ENCODE measurements around the gene GOSR1. TPM values are rescaled to one million over a fixed set of nuclear protein-coding genes. Genes with fewer than 3 reads are reported as not detected.
"Not testable (repeated sequence)": the region's sequence is repeated elsewhere in the genome, so short reads cannot be mapped to it uniquely, and the experiment has no call there.

The GOSR1 gene
- total RNA-seq, 1 experiment from 2014 or later = 86.5 TPM

- Mint-ChIP-seq H3K36me3 (ENCODE audit: insufficient read depth, unreplicated experiment) (no peaks in the 10 kb centered on the region), H3K9me3 (ENCODE audit: unreplicated experiment) (no peaks in the 10 kb centered on the region), H3K4me1 (ENCODE audit: low read depth, unreplicated experiment) (no peaks in the 10 kb centered on the region), H3K27ac (ENCODE audit: unreplicated experiment) (no peak overlapping the region), H3K27me3 (ENCODE audit: insufficient read depth, unreplicated experiment) (no peaks in the 10 kb centered on the region), H3K4me3 (ENCODE audit: unreplicated experiment) (no peak overlapping the region)
- no peak overlapping the region for H3K4me3 ChIP-seq (ENCODE audit: low read depth, low read length)
- DNase-seq = no peak
- intact Hi-C loops (cut with micrococcal nuclease; ENCODE audit: unreplicated experiment) = no loop called here
- no peaks in the 10 kb centered on the region for H3K4me1 ChIP-seq
- BruUV-seq (replicated peaks) = no TSS peak
- H3K27me3 ChIP-seq (replicated peaks; ENCODE audit: control insufficient read depth, insufficient read depth, low read length) = no peaks in the 10 kb centered on the region
- CTCF ChIA-PET = no interaction called here
- H3K36me3 ChIP-seq (ENCODE audit: control insufficient read depth, insufficient read depth, low read length) = no peaks in the 10 kb centered on the region
- no peak for TF ChIP-seq CTCF (IDR thresholded peaks at IDR 0.05; ENCODE audit: insufficient read depth in 1 of 2, low read depth in 1 of 2, low read length in 1 of 2, severe bottlenecking in 1 of 2, unreplicated experiment in 1 of 2)
- POLR2A ChIA-PET = no interaction called here
- no peaks in the 10 kb centered on the region for H3K9me3 ChIP-seq
Measured at GRCh38 chr17:30571921-30572320, 94.7 kb downstream of the GOSR1 start.

- intact Hi-C loops (cut with micrococcal nuclease; ENCODE audit: unreplicated experiment); H3K4me3 ChIP-seq (ENCODE audit: low read depth, low read length); H3K27ac Mint-ChIP-seq (ENCODE audit: unreplicated experiment); H3K9me3 ChIP-seq; POLR2A ChIA-PET; H3K9me3 Mint-ChIP-seq (ENCODE audit: unreplicated experiment); H3K4me1 ChIP-seq; H3K4me1 Mint-ChIP-seq (ENCODE audit: low read depth, unreplicated experiment); H3K27me3 Mint-ChIP-seq (ENCODE audit: insufficient read depth, unreplicated experiment); H3K36me3 Mint-ChIP-seq (ENCODE audit: insufficient read depth, unreplicated experiment); H3K4me3 Mint-ChIP-seq (ENCODE audit: unreplicated experiment); H3K36me3 ChIP-seq (ENCODE audit: control insufficient read depth, insufficient read depth, low read length); DNase-seq; H3K27me3 ChIP-seq (replicated peaks; ENCODE audit: control insufficient read depth, insufficient read depth, low read length); BruUV-seq (replicated peaks); CTCF ChIA-PET: not testable (repeated sequence)
Measured at GRCh38 chr17:30572651-30573554, 95.7 kb downstream of the GOSR1 start.

- POLR2A ChIA-PET = no interaction called here
Measured at GRCh38 chr17:30573603-30574175, 96.5 kb downstream of the GOSR1 start.

GRCh38 chr17:30574309-30574708 is 97.1 kb downstream of the GOSR1 start:
- H3K27ac Mint-ChIP-seq (ENCODE audit: unreplicated experiment); H3K4me3 Mint-ChIP-seq (ENCODE audit: unreplicated experiment); DNase-seq; CTCF ChIA-PET; H3K4me3 ChIP-seq (ENCODE audit: low read depth, low read length); POLR2A ChIA-PET; H3K9me3 ChIP-seq; intact Hi-C loops (cut with micrococcal nuclease; ENCODE audit: unreplicated experiment); H3K4me1 ChIP-seq; H3K9me3 Mint-ChIP-seq (ENCODE audit: unreplicated experiment); H3K4me1 Mint-ChIP-seq (ENCODE audit: low read depth, unreplicated experiment); H3K36me3 ChIP-seq (ENCODE audit: control insufficient read depth, insufficient read depth, low read length); BruUV-seq (replicated peaks); H3K27me3 Mint-ChIP-seq (ENCODE audit: insufficient read depth, unreplicated experiment); H3K27me3 ChIP-seq (replicated peaks; ENCODE audit: control insufficient read depth, insufficient read depth, low read length); H3K36me3 Mint-ChIP-seq (ENCODE audit: insufficient read depth, unreplicated experiment): not testable (repeated sequence)

More at GRCh38 chr17:30573603-30574175, 96.5 kb downstream of the GOSR1 start:
- Histone ChIP-seq H3K9me3 (no peaks in the 10 kb centered on the region), H3K4me3 (ENCODE audit: low read depth, low read length) (no peak overlapping the region), H3K36me3 (ENCODE audit: control insufficient read depth, insufficient read depth, low read length) (no peaks in the 10 kb centered on the region), H3K4me1 (no peaks in the 10 kb centered on the region), H3K27me3 (replicated peaks; ENCODE audit: control insufficient read depth, insufficient read depth, low read length) (no peaks in the 10 kb centered on the region)
- no peak for TF ChIP-seq CTCF (IDR thresholded peaks at IDR 0.05; ENCODE audit: insufficient read depth in 1 of 2, low read depth in 1 of 2, low read length in 1 of 2, severe bottlenecking in 1 of 2, unreplicated experiment in 1 of 2)
- H3K27ac Mint-ChIP-seq (ENCODE audit: unreplicated experiment) = no peak overlapping the region
- H3K27me3 Mint-ChIP-seq (ENCODE audit: insufficient read depth, unreplicated experiment) = no peaks in the 10 kb centered on the region
- CTCF ChIA-PET = no interaction called here
- peaks cover 8% of the 10 kb centered on the region for H3K4me1 Mint-ChIP-seq (ENCODE audit: low read depth, unreplicated experiment)
- intact Hi-C loops (cut with micrococcal nuclease; ENCODE audit: unreplicated experiment) = no loop called here
- no peaks in the 10 kb centered on the region for H3K36me3 Mint-ChIP-seq (ENCODE audit: insufficient read depth, unreplicated experiment)
- BruUV-seq (replicated peaks) = no TSS peak
- H3K9me3 Mint-ChIP-seq (ENCODE audit: unreplicated experiment) = no peaks in the 10 kb centered on the region
- DNase-seq = no peak
- no peak overlapping the region for H3K4me3 Mint-ChIP-seq (ENCODE audit: unreplicated experiment)

- H3K27me3 Mint-ChIP-seq (ENCODE audit: insufficient read depth, unreplicated experiment); H3K4me3 ChIP-seq (ENCODE audit: low read depth, low read length); H3K9me3 ChIP-seq; H3K4me1 Mint-ChIP-seq (ENCODE audit: low read depth, unreplicated experiment); H3K27ac Mint-ChIP-seq (ENCODE audit: unreplicated experiment); BruUV-seq (replicated peaks); H3K36me3 ChIP-seq (ENCODE audit: control insufficient read depth, insufficient read depth, low read length); CTCF ChIA-PET; DNase-seq; H3K27me3 ChIP-seq (replicated peaks; ENCODE audit: control insufficient read depth, insufficient read depth, low read length); H3K4me3 Mint-ChIP-seq (ENCODE audit: unreplicated experiment); intact Hi-C loops (cut with micrococcal nuclease; ENCODE audit: unreplicated experiment); POLR2A ChIA-PET; H3K36me3 Mint-ChIP-seq (ENCODE audit: insufficient read depth, unreplicated experiment); H3K4me1 ChIP-seq; H3K9me3 Mint-ChIP-seq (ENCODE audit: unreplicated experiment): not testable (repeated sequence)
Measured at GRCh38 chr17:30574806-30575205, 97.6 kb downstream of the GOSR1 start.
